Measurements from ENCODE around the gene FLNC.

GRCh38 chr7:128831994-128832879, 2.0 kb downstream of the FLNC start:
- no peak for TF ChIP-seq POLR2AphosphoS5 (IDR thresholded peaks at IDR 0.05)
- TF ChIP-seq, protein P1, sequence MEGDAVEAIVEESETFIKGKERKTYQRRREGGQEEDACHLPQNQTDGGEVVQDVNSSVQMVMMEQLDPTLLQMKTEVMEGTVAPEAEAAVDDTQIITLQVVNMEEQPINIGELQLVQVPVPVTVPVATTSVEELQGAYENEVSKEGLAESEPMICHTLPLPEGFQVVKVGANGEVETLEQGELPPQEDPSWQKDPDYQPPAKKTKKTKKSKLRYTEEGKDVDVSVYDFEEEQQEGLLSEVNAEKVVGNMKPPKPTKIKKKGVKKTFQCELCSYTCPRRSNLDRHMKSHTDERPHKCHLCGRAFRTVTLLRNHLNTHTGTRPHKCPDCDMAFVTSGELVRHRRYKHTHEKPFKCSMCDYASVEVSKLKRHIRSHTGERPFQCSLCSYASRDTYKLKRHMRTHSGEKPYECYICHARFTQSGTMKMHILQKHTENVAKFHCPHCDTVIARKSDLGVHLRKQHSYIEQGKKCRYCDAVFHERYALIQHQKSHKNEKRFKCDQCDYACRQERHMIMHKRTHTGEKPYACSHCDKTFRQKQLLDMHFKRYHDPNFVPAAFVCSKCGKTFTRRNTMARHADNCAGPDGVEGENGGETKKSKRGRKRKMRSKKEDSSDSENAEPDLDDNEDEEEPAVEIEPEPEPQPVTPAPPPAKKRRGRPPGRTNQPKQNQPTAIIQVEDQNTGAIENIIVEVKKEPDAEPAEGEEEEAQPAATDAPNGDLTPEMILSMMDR (IDR thresholded peaks at IDR 0.05): no peak
- TF ChIP-seq EP300 (IDR thresholded peaks at IDR 0.05): no peak

Data from suprapubic skin (tissue), 4 donors.